Nephron progenitor cell (in vitro differentiated cells): ENCODE measurements around the gene FAM9B.

ENCODE experiments used
- DNase-seq: peaks from one replicate; pipeline ENCODE4 v3.0.0; 2021
- H3K27ac Mint-ChIP-seq: 2 replicates; pipeline ENCODE4 v1.8.0; 2021; ENCODE audit warnings: mild to moderate bottlenecking, moderate library complexity, mixed read lengths
- H3K27me3 Mint-ChIP-seq: 2 replicates; pipeline ENCODE4 v1.8.0; 2021; ENCODE audit warnings: mild to moderate bottlenecking, low read depth, mixed read lengths; ENCODE audit not compliant: poor library complexity
- H3K36me3 Mint-ChIP-seq: 2 replicates; pipeline ENCODE4 v1.8.0; 2021; ENCODE audit warnings: low read depth, mixed read lengths
- H3K4me1 Mint-ChIP-seq: 2 replicates; pipeline ENCODE4 v1.8.0; 2021; ENCODE audit warnings: mixed read lengths
- H3K4me3 Mint-ChIP-seq: 2 replicates; pipeline ENCODE4 v1.8.0; 2021; ENCODE audit warnings: mild to moderate bottlenecking, moderate library complexity, mixed read lengths
- H3K9me3 Mint-ChIP-seq: 2 replicates; pipeline ENCODE4 v1.8.0; 2021; ENCODE audit warnings: mild to moderate bottlenecking, moderate library complexity, mixed read lengths
- CTCF ChIP-seq: fragments of 200-600 bp; sonication (generic); IDR thresholded peaks from 2 replicates; pipeline ENCODE4 v1.5.0; 2021; ENCODE audit warnings: antibody characterized with exemption

Gene FAM9B

GRCh38 chrX:9064694-9065093 lies 30.8 kb upstream of the FAM9B start:
- H3K9me3 Mint-ChIP-seq, result peaks cover 18% of the 10 kb centered on the region

GRCh38 chrX:9062641-9063040 lies 28.7 kb upstream of the FAM9B start:
- no peak overlapping the region for H3K27ac Mint-ChIP-seq
- H3K9me3 Mint-ChIP-seq, result peaks cover 23% of the 10 kb centered on the region
- H3K27me3 Mint-ChIP-seq, result no peaks in the 10 kb centered on the region
- TF ChIP-seq CTCF, result no peak
- H3K36me3 Mint-ChIP-seq, result no peaks in the 10 kb centered on the region
- no peak for DNase-seq
- H3K4me3 Mint-ChIP-seq, result no peak overlapping the region
- H3K4me1 Mint-ChIP-seq, result peaks cover under 1% of the 10 kb centered on the region

More at GRCh38 chrX:9064694-9065093, 30.8 kb upstream of the FAM9B start:
- no peak for DNase-seq
- no peaks in the 10 kb centered on the region for H3K36me3 Mint-ChIP-seq
- H3K27me3 Mint-ChIP-seq, result no peaks in the 10 kb centered on the region
- peaks cover 9% of the 10 kb centered on the region for H3K4me1 Mint-ChIP-seq
- no peak overlapping the region for H3K27ac Mint-ChIP-seq
- no peak for TF ChIP-seq CTCF
- H3K4me3 Mint-ChIP-seq, result no peak overlapping the region

- DNase-seq, result no peak
- no peak overlapping the region for H3K27ac Mint-ChIP-seq
- no peak for TF ChIP-seq CTCF
- no peak overlapping the region for H3K4me3 Mint-ChIP-seq
- no peaks in the 10 kb centered on the region for H3K4me1 Mint-ChIP-seq
- H3K36me3 Mint-ChIP-seq, result no peaks in the 10 kb centered on the region
- peaks cover 8% of the 10 kb centered on the region for H3K9me3 Mint-ChIP-seq
- H3K27me3 Mint-ChIP-seq, result no peaks in the 10 kb centered on the region
Observed at GRCh38 chrX:9055354-9055753, 21.4 kb upstream of the FAM9B start.

GRCh38 chrX:9052081-9052480 lies 18.2 kb upstream of the FAM9B start:
- no peak for TF ChIP-seq CTCF
- H3K9me3 Mint-ChIP-seq, result peaks cover 4% of the 10 kb centered on the region
- no peak overlapping the region for H3K27ac Mint-ChIP-seq
- no peak for DNase-seq
- no peaks in the 10 kb centered on the region for H3K27me3 Mint-ChIP-seq
- H3K4me3 Mint-ChIP-seq, result no peak overlapping the region
- H3K4me1 Mint-ChIP-seq, result no peaks in the 10 kb centered on the region
- no peaks in the 10 kb centered on the region for H3K36me3 Mint-ChIP-seq

- Mint-ChIP-seq H3K9me3 (no peaks in the 10 kb centered on the region), H3K27ac (no peak overlapping the region), H3K4me3 (no peak overlapping the region), H3K36me3 (no peaks in the 10 kb centered on the region), H3K4me1 (no peaks in the 10 kb centered on the region), H3K27me3 (no peaks in the 10 kb centered on the region)
- DNase-seq, result no peak
- TF ChIP-seq CTCF, result no peak
Observed at GRCh38 chrX:9050331-9050730, 16.4 kb upstream of the FAM9B start.

- no peaks in the 10 kb centered on the region for H3K9me3 Mint-ChIP-seq
- no peaks in the 10 kb centered on the region for H3K36me3 Mint-ChIP-seq
- no peak overlapping the region for H3K27ac Mint-ChIP-seq
- TF ChIP-seq CTCF, result no peak
- no peaks in the 10 kb centered on the region for H3K27me3 Mint-ChIP-seq
- no peak overlapping the region for H3K4me3 Mint-ChIP-seq
- DNase-seq, result no peak
- no peaks in the 10 kb centered on the region for H3K4me1 Mint-ChIP-seq
Observed at GRCh38 chrX:9048801-9049200, 14.9 kb upstream of the FAM9B start.
